ENCODE data around the gene SIX4. TPM values are rescaled to one million over a fixed set of nuclear protein-coding genes. Genes with fewer than 3 reads are reported as not detected.

The SIX4 gene
- total and polyA plus RNA-seq, 10 of the 15 experiments (the other 5 are each of a cell fraction or from before 2014, with no cell fraction given), result 0.04 to 0.26 (median 0.06) TPM; not detected in 5

- peak; percentile 45; the same call in 1 of the 2 replicates for TF ChIP-seq RUNX3 (IDR thresholded peaks at IDR 0.05; ENCODE audit: low read length)
- TF ChIP-seq RFX5 (IDR thresholded peaks at IDR 0.05; ENCODE audit: low read depth, low read length), result no peak; the same call in 1 of the 2 replicates
- TF ChIP-seq ZZZ3 (IDR thresholded peaks at IDR 0.05; ENCODE audit: control insufficient read depth, insufficient read length, low read depth), result peak; percentile 35
- peak; percentile 92 for TF ChIP-seq ZBTB40 (IDR thresholded peaks at IDR 0.05; ENCODE audit: borderline replicate concordance)
- peak; percentile 95; the same call in 1 of the 2 replicates for TF ChIP-seq RB1 (IDR thresholded peaks at IDR 0.05; ENCODE audit: borderline replicate concordance)
- TF ChIP-seq TCF3 (IDR thresholded peaks at IDR 0.05; ENCODE audit: borderline replicate concordance, insufficient read depth, low read depth, low read length), result 0 out of 2 replicates have a peak, but pooled peaks have one; percentile 52
- TF ChIP-seq RELB (IDR thresholded peaks at IDR 0.05; ENCODE audit: low read depth), result peak; percentile 91
- 0 out of 2 replicates have a peak, but pooled peaks have one; percentile 56 for TF ChIP-seq RCOR1 (conservative IDR thresholded peaks at IDR 0.05; ENCODE audit: low read depth, low read length)
- 0 out of 2 replicates have a peak, but pooled peaks have one; percentile 35 for TF ChIP-seq HDGF (IDR thresholded peaks at IDR 0.05)
- TF ChIP-seq GABPA (IDR thresholded peaks at IDR 0.05; ENCODE audit: low read depth), result peak; percentile 87
- no peak for TF ChIP-seq MTA2 (IDR thresholded peaks at IDR 0.05; ENCODE audit: low read depth)
- TF ChIP-seq, protein P1, sequence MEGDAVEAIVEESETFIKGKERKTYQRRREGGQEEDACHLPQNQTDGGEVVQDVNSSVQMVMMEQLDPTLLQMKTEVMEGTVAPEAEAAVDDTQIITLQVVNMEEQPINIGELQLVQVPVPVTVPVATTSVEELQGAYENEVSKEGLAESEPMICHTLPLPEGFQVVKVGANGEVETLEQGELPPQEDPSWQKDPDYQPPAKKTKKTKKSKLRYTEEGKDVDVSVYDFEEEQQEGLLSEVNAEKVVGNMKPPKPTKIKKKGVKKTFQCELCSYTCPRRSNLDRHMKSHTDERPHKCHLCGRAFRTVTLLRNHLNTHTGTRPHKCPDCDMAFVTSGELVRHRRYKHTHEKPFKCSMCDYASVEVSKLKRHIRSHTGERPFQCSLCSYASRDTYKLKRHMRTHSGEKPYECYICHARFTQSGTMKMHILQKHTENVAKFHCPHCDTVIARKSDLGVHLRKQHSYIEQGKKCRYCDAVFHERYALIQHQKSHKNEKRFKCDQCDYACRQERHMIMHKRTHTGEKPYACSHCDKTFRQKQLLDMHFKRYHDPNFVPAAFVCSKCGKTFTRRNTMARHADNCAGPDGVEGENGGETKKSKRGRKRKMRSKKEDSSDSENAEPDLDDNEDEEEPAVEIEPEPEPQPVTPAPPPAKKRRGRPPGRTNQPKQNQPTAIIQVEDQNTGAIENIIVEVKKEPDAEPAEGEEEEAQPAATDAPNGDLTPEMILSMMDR (IDR thresholded peaks at IDR 0.05 in 2 of 3, conservative IDR thresholded peaks at IDR 0.05 in 1 of 3; ENCODE audit: control insufficient read depth in 2 of 3, extremely low read depth in 1 of 3, insufficient read depth in 1 of 3, low read depth in 3 of 3, low read length in 3 of 3), result no peak
- TF ChIP-seq, protein P2, sequence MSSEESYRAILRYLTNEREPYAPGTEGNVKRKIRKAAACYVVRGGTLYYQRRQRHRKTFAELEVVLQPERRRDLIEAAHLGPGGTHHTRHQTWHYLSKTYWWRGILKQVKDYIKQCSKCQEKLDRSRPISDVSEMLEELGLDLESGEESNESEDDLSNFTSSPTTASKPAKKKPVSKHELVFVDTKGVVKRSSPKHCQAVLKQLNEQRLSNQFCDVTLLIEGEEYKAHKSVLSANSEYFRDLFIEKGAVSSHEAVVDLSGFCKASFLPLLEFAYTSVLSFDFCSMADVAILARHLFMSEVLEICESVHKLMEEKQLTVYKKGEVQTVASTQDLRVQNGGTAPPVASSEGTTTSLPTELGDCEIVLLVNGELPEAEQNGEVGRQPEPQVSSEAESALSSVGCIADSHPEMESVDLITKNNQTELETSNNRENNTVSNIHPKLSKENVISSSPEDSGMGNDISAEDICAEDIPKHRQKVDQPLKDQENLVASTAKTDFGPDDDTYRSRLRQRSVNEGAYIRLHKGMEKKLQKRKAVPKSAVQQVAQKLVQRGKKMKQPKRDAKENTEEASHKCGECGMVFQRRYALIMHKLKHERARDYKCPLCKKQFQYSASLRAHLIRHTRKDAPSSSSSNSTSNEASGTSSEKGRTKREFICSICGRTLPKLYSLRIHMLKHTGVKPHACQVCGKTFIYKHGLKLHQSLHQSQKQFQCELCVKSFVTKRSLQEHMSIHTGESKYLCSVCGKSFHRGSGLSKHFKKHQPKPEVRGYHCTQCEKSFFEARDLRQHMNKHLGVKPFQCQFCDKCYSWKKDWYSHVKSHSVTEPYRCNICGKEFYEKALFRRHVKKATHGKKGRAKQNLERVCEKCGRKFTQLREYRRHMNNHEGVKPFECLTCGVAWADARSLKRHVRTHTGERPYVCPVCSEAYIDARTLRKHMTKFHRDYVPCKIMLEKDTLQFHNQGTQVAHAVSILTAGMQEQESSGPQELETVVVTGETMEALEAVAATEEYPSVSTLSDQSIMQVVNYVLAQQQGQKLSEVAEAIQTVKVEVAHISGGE (CRISPR knock-in tag; IDR thresholded peaks at IDR 0.05), result peak; percentile 96
- TF ChIP-seq EZH2 (IDR thresholded peaks at IDR 0.05; ENCODE audit: borderline replicate concordance, control insufficient read depth, low read depth, low read length), result no peak
- TF ChIP-seq YY1 (IDR thresholded peaks at IDR 0.05; ENCODE audit: low read depth, low read length), result peak; percentile 84
- TF ChIP-seq SREBF1 (IDR thresholded peaks at IDR 0.05; ENCODE audit: low read length), result 0 out of 2 replicates have a peak, but pooled peaks have one; percentile 19
- TF ChIP-seq MYC (IDR thresholded peaks at IDR 0.05; ENCODE audit: insufficient read depth, insufficient read length, insufficient replicate concordance, low read length, severe bottlenecking), result no peak
Observed at GRCh38 chr14:60734465-60735242, 10.5 kb upstream of the SIX4 start, which contains the start of gene MNAT1 (continued).

Measured in GM12878 (cell line).